ENCODE measurements around the gene USP7. TPM values are rescaled to one million over a fixed set of nuclear protein-coding genes. Genes with fewer than 3 reads are reported as not detected.
A peak's percentile ranks its signal among the peaks of the same experiment; 100 is the strongest.
"Not testable (repeated sequence)": the region's sequence is repeated elsewhere in the genome, so short reads cannot be mapped to it uniquely, and the experiment has no call there.

USP7 gene
- total RNA-seq, 6 donors from 2014 or later: 68.2 to 122 (median 72.2) TPM

DNA sequence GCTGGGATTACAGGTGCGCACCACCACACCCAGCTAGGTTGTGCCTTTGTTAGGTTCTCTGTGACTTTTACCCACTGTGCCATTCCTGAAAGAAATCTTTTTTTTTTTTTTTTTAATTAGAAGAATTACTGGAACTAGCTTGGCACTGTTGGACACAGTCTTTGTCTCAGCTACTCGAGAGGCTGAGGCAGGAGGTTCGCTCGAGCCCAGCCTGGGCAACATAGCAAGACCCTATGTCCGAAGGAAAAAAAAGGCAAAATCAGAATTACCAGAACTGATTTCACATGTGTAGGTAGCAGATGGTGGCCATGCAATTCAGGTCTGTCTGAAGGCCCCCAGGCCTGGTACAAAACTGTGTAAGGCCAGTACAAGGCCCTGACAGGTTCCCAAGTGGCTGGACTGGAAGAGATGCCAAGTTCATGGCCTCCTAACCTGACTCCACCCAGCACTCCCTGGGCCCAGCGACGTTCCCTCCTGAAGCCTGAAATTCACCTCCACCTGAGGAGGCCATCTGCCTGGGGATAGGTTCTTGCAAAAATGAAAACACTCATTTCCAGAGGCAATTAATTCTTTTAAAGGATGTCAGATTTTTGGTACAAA lies 117.9 kb downstream of the USP7 start:
- TF ChIP-seq POLR2AphosphoS5 (IDR thresholded peaks at IDR 0.05) (no peak), EP300 (IDR thresholded peaks at IDR 0.05) (no peak), POLR2A (IDR thresholded peaks at IDR 0.05) (no peak)
- TF ChIP-seq, protein P1, sequence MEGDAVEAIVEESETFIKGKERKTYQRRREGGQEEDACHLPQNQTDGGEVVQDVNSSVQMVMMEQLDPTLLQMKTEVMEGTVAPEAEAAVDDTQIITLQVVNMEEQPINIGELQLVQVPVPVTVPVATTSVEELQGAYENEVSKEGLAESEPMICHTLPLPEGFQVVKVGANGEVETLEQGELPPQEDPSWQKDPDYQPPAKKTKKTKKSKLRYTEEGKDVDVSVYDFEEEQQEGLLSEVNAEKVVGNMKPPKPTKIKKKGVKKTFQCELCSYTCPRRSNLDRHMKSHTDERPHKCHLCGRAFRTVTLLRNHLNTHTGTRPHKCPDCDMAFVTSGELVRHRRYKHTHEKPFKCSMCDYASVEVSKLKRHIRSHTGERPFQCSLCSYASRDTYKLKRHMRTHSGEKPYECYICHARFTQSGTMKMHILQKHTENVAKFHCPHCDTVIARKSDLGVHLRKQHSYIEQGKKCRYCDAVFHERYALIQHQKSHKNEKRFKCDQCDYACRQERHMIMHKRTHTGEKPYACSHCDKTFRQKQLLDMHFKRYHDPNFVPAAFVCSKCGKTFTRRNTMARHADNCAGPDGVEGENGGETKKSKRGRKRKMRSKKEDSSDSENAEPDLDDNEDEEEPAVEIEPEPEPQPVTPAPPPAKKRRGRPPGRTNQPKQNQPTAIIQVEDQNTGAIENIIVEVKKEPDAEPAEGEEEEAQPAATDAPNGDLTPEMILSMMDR (IDR thresholded peaks at IDR 0.05): no peak
- no peak overlapping the region for H3K4me3 ChIP-seq
- peaks cover 0 to 42% (median 23%) of the 10 kb centered on the region in 4 donors for H3K36me3 ChIP-seq
- DNase-seq (no peak), ATAC-seq (ENCODE audit: low FRiP score in 2 of 2) (peak in 1 of 2 donors; percentile 53)
- 93 to 97% methylated on average over 7 of the region's 7 CpGs for WGBS, 2 donors
- H3K9me3 ChIP-seq: no peaks in the 10 kb centered on the region
- H3K4me1 ChIP-seq: peaks cover 16 to 26% (median 18%) of the 10 kb centered on the region in 4 donors
- no peak overlapping the region for H3K27ac ChIP-seq
- H3K27me3 ChIP-seq: no peaks in the 10 kb centered on the region

DNA sequence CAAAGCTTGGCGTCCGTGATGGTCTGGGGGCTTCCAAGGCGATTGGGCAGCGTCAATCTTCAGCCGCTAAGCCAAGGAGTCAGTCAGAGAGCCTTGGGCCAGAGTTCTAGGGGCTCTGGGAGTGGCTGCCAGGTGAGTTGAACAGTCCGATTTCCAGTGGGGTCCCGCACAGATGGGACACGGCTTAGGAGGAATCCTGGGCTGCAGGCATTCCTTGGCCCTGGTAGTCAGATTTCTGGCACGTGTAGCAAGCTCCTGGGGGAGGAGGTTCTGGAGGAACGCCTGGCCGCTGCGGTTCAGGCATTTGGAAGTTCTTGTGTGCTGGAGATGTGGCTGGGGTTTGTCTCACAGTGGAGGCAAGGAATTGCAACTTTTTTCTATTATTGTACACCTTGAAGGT lies 120.4 kb downstream of the USP7 start:
- not testable (repeated sequence) for H3K27me3 ChIP-seq; H3K9me3 ChIP-seq; ATAC-seq (ENCODE audit: low FRiP score in 2 of 2); DNase-seq; H3K4me1 ChIP-seq; H3K4me3 ChIP-seq; H3K27ac ChIP-seq
- WGBS, 2 donors: 87 to 92% methylated on average over 5 to 10 of the region's 12 CpGs
- peaks cover 0 to 18% (median 5%) of the 10 kb centered on the region in 4 donors for H3K36me3 ChIP-seq

Other genes starting within 250 kb of the USP7 start
- 10 to 100 TPM in 1 of 6 donors, 1 to 10 TPM in 5; 4.2 to 10.7 (median 6.9) TPM for gene TMEM186, start 166.3 kb downstream of the USP7 start, total RNA-seq
- gene PMM2, start 166.1 kb downstream of the USP7 start, total RNA-seq: 10 to 100 TPM; 27.2 to 37.1 (median 29.8) TPM
- 100 to 1,000 TPM in 1 of 6 donors, 10 to 100 TPM in 5; 33.5 to 102 (median 75.3) TPM for gene CARHSP1, start 94.9 kb downstream of the USP7 start, total RNA-seq
- gene LITAFD, start 81.6 kb downstream of the USP7 start, total RNA-seq: not detected
- gene HAPSTR1, start 127.7 kb upstream of the USP7 start, total RNA-seq: 10 to 100 TPM; 37.3 to 62.9 (median 46.0) TPM

Measured in upper lobe of left lung (tissue), 6 donors.